ENCODE measurements around the gene MACROD1.

GRCh38 chr11:64040684-64041322, 125.1 kb downstream of the MACROD1 start:
- TF ChIP-seq, protein P1, sequence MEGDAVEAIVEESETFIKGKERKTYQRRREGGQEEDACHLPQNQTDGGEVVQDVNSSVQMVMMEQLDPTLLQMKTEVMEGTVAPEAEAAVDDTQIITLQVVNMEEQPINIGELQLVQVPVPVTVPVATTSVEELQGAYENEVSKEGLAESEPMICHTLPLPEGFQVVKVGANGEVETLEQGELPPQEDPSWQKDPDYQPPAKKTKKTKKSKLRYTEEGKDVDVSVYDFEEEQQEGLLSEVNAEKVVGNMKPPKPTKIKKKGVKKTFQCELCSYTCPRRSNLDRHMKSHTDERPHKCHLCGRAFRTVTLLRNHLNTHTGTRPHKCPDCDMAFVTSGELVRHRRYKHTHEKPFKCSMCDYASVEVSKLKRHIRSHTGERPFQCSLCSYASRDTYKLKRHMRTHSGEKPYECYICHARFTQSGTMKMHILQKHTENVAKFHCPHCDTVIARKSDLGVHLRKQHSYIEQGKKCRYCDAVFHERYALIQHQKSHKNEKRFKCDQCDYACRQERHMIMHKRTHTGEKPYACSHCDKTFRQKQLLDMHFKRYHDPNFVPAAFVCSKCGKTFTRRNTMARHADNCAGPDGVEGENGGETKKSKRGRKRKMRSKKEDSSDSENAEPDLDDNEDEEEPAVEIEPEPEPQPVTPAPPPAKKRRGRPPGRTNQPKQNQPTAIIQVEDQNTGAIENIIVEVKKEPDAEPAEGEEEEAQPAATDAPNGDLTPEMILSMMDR (IDR thresholded peaks at IDR 0.05), result peak in 2 of 4 experiments; percentile 40 to 48
- no peak for TF ChIP-seq POLR2A (IDR thresholded peaks at IDR 0.05)
- TF ChIP-seq POLR2AphosphoS5 (IDR thresholded peaks at IDR 0.05), result no peak

Data from prostate gland (tissue), 2 donors.